Smooth muscle cell (in vitro differentiated cells): ENCODE data around the gene IL18BP. TPM values are rescaled to one million over a fixed set of nuclear protein-coding genes. Genes with fewer than 3 reads are reported as not detected.
A peak's percentile ranks its signal among the peaks of the same experiment; 100 is the strongest.

ENCODE experiments used
- DNase-seq: peaks from one replicate; lab custom pipeline; 2025; ENCODE audit not compliant: unreplicated experiment; lab: John Stamatoyannopoulos, UW
- H2AFZ ChIP-seq: fragments of 200-600 bp; sonication (generic); 2 replicates; pipeline ENCODE4 v1.6.0; 2016; ENCODE audit warnings: antibody characterized with exemption, low read depth, mild to moderate bottlenecking
- H3F3A ChIP-seq: fragments of 200-600 bp; sonication (generic); 2 replicates; pipeline ENCODE4 v1.6.0; 2017; ENCODE audit warnings: antibody characterized with exemption, low read depth
- H3K27ac ChIP-seq: fragments of 200-600 bp; sonication (generic); 2 replicates; pipeline ENCODE4 v1.5.1; 2016; ENCODE audit warnings: low read depth, mild to moderate bottlenecking
- H3K27me3 ChIP-seq: fragments of 200-600 bp; sonication (generic); 2 replicates; pipeline ENCODE4 v1.6.1; 2016; ENCODE audit warnings: low read depth, mild to moderate bottlenecking
- H3K36me3 ChIP-seq: fragments of 200-600 bp; sonication (generic); 2 replicates; pipeline ENCODE4 v1.5.1; 2016; ENCODE audit warnings: low read depth
- H3K4me1 ChIP-seq: fragments of 200-600 bp; sonication (generic); 2 replicates; pipeline ENCODE4 v1.5.1; 2016; ENCODE audit warnings: low read depth
- H3K4me2 ChIP-seq: fragments of 200-600 bp; sonication (generic); 2 replicates; pipeline ENCODE4 v1.6.0; 2016; ENCODE audit warnings: mild to moderate bottlenecking
- H3K4me3 ChIP-seq: fragments of 200-600 bp; sonication (generic); 2 replicates; pipeline ENCODE4 v1.5.1; 2016; ENCODE audit warnings: mild to moderate bottlenecking
- H3K79me2 ChIP-seq: fragments of 200-600 bp; sonication (generic); 2 replicates; pipeline ENCODE4 v1.6.0; 2016; ENCODE audit warnings: low read depth, mild to moderate bottlenecking
- H3K9ac ChIP-seq: fragments of 200-600 bp; sonication (generic); 2 replicates; pipeline ENCODE4 v1.6.0; 2016; ENCODE audit warnings: low read depth
- H3K9me3 ChIP-seq: fragments of 200-600 bp; sonication (generic); replicated peaks from 2 replicates; pipeline ENCODE4 v1.5.1; 2016; ENCODE audit warnings: low read depth
- H4K20me1 ChIP-seq: fragments of 200-600 bp; sonication (generic); 2 replicates; pipeline ENCODE4 v1.6.0; 2016; ENCODE audit warnings: low read depth
- CTCF ChIP-seq: fragments of 200-600 bp; sonication (generic); IDR thresholded peaks from 2 replicates; pipeline ENCODE4 v1.5.1; 2017; ENCODE audit warnings: borderline replicate concordance, mild to moderate bottlenecking, antibody characterized with exemption; ENCODE audit not compliant: insufficient read depth, poor library complexity, severe bottlenecking
- whole genome bisulfite sequencing: methylation state at CpG from one replicate; pipeline ENCODE4 v1.1.7; 2016; ENCODE audit warnings: low lambda C conversion rate; 5-methylcytosine and 5-hydroxymethylcytosine counted together
- polyA plus RNA-seq: library from polyadenylated mRNA; unstranded; fragments of >200 nt; fragmentation: Nextera tagmentation; extraction: Ambion mirVana; gene quantifications from 2 replicates; pipeline ENCODE4 v1.2.1, GENCODE V29; 2016
- total RNA-seq: library from RNA; depleted of rRNA; stranded (reverse); fragments of >200 nt; gene quantifications from 2 replicates; pipeline ENCODE4 v1.2.3, GENCODE V29; 2014

The IL18BP gene
- total and polyA plus RNA-seq, 2 experiments from 2014 or later: 0.55 to 4.5 TPM

- Histone ChIP-seq H4K20me1 (peaks cover 30% of the 10 kb centered on the region), H3K36me3 (peaks cover 3% of the 10 kb centered on the region), H2AFZ (no peak overlapping the region), H3K27ac (peak overlapping the region; percentile 16), H3F3A (peaks cover 3% of the 10 kb centered on the region), H3K79me2 (no peaks in the 10 kb centered on the region), H3K9me3 (no peaks in the 10 kb centered on the region), H3K27me3 (no peaks in the 10 kb centered on the region), H3K9ac (no peak overlapping the region), H3K4me2 (no peak overlapping the region), H3K4me3 (no peak overlapping the region), H3K4me1 (no peaks in the 10 kb centered on the region)
- TF ChIP-seq CTCF: no peak
- no peak for DNase-seq
- 48% methylated on average over 3 of the region's 3 CpGs for WGBS
Observed at GRCh38 chr11:71988050-71988449, 10.7 kb upstream of the IL18BP start.

- no peak for TF ChIP-seq CTCF
- 48% methylated on average over 3 of the region's 3 CpGs for WGBS
- H3K27me3 ChIP-seq: no peaks in the 10 kb centered on the region
Observed at GRCh38 chr11:71990701-71991100, 8.0 kb upstream of the IL18BP start.

GRCh38 chr11:71991494-71991893 is 7.2 kb upstream of the IL18BP start:
- no peaks in the 10 kb centered on the region for H3K4me1 ChIP-seq
- no peaks in the 10 kb centered on the region for H3K27me3 ChIP-seq
- H2AFZ ChIP-seq: no peak overlapping the region
- H4K20me1 ChIP-seq: peaks cover 20% of the 10 kb centered on the region
- no peak for TF ChIP-seq CTCF
- WGBS: 95% methylated on average over 3 of the region's 3 CpGs
- H3K4me3 ChIP-seq: no peak overlapping the region
- H3F3A ChIP-seq: peaks cover 3% of the 10 kb centered on the region
- H3K27ac ChIP-seq: no peak overlapping the region
- no peak overlapping the region for H3K4me2 ChIP-seq
- no peak overlapping the region for H3K9ac ChIP-seq
- no peaks in the 10 kb centered on the region for H3K36me3 ChIP-seq
- no peaks in the 10 kb centered on the region for H3K79me2 ChIP-seq
- DNase-seq: no peak
- H3K9me3 ChIP-seq: no peaks in the 10 kb centered on the region

More at GRCh38 chr11:71990701-71991100, 8.0 kb upstream of the IL18BP start:
- no peaks in the 10 kb centered on the region for H3K36me3 ChIP-seq
- no peak overlapping the region for H3K4me2 ChIP-seq
- no peak overlapping the region for H3K27ac ChIP-seq
- H4K20me1 ChIP-seq: peaks cover 20% of the 10 kb centered on the region
- no peak overlapping the region for H2AFZ ChIP-seq
- no peaks in the 10 kb centered on the region for H3K4me1 ChIP-seq
- no peak overlapping the region for H3K4me3 ChIP-seq
- peaks cover 3% of the 10 kb centered on the region for H3F3A ChIP-seq
- H3K79me2 ChIP-seq: no peaks in the 10 kb centered on the region
- H3K9ac ChIP-seq: no peak overlapping the region
- H3K9me3 ChIP-seq: no peaks in the 10 kb centered on the region
- no peak for DNase-seq

GRCh38 chr11:71992136-71992730 is 6.5 kb upstream of the IL18BP start:
- 93% methylated on average over 3 of the region's 3 CpGs for WGBS
- no peaks in the 10 kb centered on the region for H3K36me3 ChIP-seq
- TF ChIP-seq CTCF: no peak
- no peak overlapping the region for H3K27ac ChIP-seq
- no peak overlapping the region for H3K4me2 ChIP-seq
- DNase-seq: no peak
- H2AFZ ChIP-seq: no peak overlapping the region
- H4K20me1 ChIP-seq: peaks cover 15% of the 10 kb centered on the region
- no peak overlapping the region for H3K4me3 ChIP-seq
- H3K4me1 ChIP-seq: no peaks in the 10 kb centered on the region
- H3K9me3 ChIP-seq: no peaks in the 10 kb centered on the region
- peaks cover 3% of the 10 kb centered on the region for H3F3A ChIP-seq
- no peaks in the 10 kb centered on the region for H3K79me2 ChIP-seq
- no peak overlapping the region for H3K9ac ChIP-seq
- H3K27me3 ChIP-seq: no peaks in the 10 kb centered on the region
